GM19023 (cell line): ENCODE results near the gene BSDC1.
"Not testable (repeated sequence)": the region's sequence is repeated elsewhere in the genome, so short reads cannot be mapped to it uniquely, and the experiment has no call there.

Experiments
- ATAC-seq: cut with Tn5 transposase; IDR thresholded peaks from one replicate; pipeline ENCODE4 v1.9.1; 2021; ENCODE audit warnings: mild to moderate bottlenecking, moderate library complexity; ENCODE audit not compliant: unreplicated experiment

BSDC1 gene, protein sequence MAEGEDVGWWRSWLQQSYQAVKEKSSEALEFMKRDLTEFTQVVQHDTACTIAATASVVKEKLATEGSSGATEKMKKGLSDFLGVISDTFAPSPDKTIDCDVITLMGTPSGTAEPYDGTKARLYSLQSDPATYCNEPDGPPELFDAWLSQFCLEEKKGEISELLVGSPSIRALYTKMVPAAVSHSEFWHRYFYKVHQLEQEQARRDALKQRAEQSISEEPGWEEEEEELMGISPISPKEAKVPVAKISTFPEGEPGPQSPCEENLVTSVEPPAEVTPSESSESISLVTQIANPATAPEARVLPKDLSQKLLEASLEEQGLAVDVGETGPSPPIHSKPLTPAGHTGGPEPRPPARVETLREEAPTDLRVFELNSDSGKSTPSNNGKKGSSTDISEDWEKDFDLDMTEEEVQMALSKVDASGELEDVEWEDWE

DNA sequence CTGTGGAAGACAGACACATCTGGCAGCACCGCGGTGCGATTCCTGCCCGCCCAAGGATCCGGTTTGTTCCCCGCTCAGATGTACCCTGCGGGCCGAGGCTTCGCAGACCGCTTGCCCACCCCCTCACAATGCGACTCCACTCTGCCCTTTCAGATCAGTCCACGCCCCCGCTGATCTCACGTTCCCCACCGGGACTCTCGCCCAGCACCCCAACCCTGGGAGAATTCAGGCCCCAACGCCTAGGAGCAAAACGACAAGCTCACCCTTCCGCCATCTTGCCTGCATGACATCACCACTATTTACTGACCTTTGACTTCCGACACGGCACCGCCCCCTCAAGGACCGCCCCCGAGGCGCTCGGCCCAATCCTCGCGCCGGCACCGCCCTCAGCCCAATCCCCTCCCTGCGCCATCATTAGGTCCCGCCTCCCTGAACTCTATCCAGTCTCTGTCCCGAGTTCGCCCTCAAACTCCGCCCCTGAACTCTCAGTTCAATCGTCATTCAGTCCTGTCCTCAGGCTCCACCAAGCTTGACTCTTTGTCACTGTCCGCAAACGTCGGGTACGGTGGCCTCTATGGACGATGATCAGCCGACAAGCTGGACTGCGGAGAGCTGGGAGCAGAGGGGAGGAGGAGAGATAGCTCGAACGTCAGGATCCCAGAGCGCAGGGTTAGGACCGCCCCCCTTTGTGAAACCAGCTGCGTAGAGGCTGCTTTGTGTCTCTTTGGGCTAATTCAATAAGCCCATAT lies at the start of gene BSDC1:
BSDC1 (minus strand) TSS at position 301 of the 749 bp plus-strand sequence; CDS start at position 274, 27 bp downstream.
- ATAC-seq, result peak; percentile 95

DNA sequence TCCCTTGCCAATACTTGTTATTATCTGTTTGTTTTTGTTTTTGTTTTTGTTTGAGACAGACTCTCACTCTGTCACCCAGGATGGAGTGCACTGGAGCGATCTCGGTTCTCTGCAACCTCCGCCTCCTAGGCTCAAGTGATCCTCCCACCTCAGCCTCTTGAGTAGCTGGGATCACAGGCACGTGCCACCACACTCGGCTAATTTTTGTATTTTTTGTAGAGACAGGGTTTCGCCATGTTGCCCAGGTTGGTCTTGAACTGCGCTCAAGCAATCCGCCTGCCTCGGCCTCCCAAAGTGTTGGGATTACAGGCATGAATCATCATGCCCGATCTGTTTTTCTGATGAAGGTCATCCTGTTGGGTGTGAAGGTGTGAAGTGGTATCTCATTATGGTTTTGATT lies 47.2 kb upstream of the BSDC1 start:
- not testable (repeated sequence) for ATAC-seq

DNA sequence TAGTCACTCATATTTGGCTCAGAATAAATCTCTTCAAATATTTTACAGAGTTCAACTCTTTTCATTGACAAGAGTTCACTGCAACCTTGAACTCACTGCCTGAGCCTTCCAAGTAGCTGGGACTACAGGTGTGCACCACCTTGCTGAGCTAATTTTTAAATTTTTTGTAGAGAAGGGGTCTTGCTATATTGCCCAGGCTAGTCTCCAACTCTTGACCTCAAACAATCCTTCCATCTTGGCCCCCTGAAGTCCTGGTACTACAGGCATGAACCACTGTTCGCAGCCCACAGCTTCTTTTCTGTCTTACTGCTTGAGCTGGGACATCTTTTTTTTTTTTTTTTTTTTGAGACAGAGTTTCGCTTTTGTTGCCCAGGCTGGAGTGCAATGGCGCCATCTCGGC lies 44.5 kb upstream of the BSDC1 start:
- not testable (repeated sequence) for ATAC-seq

DNA sequence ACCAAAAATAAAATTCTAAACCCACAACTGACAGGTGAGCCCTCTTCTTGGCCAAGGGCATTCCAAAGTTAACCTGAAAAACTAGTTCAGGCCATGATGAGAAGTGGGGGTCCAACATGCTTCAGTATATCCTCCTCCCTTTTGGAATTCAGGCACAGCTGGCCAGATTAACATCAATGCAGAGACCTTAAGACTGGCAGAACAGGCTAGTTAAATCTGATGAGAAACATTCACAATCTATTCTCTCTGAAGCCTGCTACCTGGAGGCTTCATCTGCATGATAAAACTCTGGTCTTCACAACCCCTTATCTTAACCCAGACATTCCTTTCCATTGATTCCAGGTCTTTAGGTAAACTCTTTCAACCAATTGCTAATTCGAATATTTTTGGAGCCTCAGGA lies 43.9 kb upstream of the BSDC1 start:
- no peak for ATAC-seq

DNA sequence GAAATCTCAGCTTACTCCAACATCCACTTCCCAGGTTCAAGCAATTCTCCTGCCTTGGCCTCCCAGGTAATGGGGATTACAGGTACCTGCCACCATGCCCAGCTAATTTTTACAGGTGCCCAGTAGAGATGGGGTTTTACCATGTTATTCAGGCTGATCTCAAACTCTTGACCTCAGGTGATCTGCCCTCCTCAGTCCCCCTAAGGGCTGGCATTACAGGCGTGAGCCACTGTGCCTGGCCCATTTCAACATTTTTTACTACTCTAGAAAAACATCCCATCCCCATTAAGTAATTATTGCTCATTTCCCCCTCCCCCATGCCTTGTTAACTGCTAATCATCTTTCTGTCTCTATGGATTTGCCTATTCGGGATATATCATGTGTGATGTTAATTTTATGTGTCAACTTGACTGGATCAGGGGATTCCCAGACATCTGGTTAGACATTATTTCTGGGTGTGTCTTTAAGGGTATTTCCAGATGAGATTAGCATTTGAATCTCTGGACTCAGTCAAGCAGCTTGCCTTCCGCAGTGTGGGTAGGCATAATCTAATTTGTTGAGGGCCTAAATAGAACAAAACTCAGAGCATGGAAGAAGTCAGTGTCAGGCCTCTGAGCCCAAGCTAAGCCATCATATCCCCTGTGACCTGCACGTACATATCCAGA lies 37.6 kb upstream of the BSDC1 start:
- peak; percentile 50 for ATAC-seq

DNA sequence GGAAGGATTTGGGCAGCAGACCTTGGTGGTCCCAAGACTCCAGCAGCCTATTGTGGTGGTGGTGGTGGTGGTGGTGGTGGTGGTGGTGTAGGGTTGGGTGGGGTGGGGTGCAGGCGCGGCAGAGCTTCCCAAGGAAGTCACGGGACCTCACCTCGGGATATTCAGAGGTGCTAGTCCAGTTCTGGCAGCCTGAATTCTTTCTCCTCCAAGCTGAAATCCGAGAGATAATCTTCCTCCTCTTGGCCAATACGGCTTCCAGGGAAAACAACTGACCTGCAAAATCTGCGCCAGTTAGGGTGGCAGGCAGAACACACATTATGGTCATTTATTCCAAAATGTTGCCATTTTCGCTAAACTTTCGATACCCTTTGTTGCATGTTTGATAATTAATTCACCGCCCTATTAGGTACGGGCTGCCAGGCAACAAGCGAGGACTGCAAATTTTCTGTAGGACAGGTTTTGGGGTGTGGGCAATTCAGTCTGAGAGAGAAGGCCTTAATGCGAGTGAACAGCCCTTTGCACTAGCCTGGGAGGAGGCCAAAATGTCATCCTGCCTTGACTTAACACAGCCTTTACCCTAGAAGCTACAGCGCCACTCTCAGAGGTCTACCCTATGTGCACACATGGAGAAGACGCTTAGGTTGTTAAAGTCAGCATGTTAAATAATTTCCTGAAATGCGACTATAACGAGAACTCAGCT lies 33.2 kb upstream of the BSDC1 start:
- no peak for ATAC-seq

DNA sequence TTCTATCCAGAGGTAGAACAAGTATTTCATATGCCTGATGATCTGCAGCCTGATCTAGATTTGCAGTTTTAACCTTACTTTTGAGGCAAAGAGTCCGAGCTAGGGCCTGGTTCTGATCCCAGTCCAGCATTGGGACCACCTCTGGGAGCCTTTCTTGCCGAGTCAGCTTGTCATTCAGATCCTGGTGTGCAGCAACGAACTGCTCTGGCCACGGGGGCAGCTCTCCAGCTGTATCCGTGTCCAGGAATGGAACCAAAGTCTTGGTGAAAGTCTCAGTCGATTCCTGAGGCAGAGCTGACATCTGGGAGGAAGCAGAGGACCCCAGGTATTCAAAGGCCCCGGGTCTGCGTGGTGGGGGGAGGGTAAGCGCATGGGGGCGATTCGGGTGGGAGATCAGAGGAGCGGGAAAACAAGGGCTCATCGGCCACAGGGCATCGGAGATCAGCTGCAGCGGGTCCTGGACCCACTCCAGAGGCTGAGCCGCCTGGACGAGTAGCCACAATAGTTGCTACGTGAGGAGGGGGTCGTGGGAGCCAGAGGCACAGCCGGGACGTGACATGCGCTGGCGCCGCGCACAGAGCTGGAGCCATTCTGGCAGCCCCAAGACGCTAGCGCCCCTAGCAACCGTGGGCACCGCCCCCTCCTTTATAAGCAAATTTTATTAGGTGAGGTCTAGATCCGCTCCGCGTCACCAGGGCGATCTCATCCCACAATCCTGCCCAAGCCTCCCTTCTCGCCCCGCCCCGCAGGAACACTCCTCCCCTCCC lies 32.4 kb upstream of the BSDC1 start:
- ATAC-seq, result no peak

DNA sequence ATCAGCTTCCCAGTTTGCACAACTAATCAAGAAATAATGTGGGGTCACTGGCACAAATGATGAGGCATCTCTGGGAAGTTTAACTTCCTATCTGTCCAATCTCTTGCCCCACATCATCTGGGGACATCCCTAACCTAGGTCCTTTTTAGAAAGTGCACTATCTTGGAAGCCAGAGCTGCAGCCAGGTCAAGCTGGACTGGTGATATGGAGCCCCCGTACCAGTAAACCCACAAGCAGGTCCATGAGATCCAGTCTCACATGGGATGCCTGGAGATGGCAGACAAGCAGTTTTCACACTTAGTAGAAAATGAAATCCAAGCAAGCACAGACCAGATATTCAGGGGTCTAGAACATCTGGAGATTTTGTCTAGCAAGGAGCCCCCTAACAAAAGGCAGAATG lies 27.5 kb upstream of the BSDC1 start:
- no peak for ATAC-seq

DNA sequence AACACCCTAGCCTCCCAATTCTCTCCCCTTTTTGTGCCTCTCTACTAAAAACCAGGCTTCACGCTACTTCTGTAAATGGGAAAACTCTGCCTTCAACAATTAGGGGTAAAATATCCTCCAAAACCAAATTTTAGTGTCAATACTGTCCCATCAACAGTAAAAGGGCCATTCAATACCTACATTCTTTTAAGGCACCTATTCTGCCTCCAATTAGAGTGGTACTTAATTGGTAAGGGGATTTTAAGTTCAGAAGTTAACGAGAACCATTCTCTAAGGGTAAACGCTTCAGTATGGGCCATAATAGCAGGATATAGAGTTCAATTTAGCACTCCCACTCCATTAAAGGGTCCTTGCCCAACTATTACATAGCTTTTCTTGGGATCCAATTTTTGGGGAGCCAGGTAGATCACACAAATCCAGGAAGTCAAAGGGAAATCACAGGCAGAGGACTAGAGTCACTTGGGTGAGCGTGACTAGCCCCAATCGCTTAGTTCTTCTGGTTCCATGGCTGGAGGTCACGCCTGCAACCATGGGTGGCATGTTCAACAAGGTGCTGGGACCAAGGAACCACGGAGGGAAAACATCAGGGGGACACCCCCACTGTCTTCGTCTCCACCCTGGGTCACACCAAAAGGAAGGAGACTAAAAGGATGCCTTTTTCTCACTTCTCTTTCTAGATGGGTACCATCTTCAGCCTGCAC lies 20.1 kb upstream of the BSDC1 start:
- ATAC-seq, result no peak

DNA sequence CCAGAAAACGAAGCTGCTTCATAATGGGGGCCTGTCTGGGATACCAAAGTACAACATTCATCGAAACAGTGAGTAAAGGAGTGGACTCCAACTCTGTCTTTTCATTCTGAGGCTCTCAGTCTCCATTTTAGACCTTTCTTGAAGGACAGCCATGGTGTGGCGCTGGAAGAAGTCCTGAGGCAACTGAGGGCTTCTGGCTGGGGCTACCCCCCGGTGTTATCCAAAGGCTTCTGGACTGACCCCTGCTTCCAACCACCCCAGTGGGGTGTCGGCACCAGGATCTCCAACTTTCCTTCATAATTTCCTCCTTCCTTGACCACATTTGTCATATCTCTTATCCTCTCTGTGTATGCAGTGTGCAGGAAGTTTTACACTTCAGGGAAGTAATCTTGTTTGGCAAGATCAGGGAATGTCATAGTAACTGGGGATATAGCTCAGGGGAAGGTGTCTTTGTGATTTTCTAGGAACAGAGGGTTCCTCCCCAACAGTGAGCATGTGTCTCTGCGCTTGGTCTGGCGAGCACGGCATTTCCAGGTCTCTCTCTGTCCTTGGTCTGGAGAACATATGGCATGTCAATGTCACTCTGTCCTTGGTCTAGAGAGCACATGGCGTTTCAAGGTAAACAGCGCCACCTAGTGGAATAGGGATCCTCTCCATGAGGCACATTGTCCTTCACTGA lies 19.4 kb upstream of the BSDC1 start:
- no peak for ATAC-seq

DNA sequence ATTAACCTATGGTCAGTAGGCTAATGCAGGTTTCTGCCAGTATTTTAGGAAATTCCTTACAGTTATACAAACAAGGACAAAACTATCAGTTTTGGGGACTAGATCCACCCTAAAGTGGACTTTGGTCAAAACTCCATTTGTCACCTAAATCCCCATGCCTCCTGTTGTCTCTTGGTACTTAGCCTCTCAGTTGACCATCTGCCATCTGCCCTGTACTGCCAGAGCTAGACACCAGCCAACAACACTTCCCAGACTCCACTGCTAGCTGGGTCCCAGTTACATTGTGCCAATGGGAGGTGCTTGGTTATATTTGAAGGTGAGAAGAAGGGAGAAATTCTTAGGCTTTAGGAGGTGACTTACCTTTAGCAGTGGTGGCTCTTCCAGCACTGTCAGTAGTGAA lies 17.0 kb upstream of the BSDC1 start:
- ATAC-seq, result no peak

DNA sequence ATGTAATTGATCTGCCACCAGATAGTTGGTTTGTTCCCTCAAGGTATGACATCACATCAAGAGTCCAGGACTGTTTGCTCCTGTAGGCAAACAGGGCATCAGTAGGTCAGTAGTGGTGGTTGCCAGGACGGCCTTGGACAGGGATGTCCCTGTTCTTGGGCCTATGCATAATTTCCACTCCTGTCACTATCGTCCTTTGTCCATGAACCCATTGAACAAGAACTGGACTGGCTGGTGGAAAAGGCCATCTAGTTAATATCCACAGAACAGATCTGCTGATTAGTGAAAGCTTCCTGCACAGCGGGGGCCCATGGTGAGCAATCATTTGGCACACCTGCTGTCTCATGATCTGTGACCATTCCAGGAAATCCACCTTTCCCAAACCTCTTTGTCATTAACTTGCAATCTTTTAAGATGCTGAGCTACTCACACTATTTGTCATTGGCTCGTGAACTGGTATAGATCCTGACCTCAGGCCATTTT lies 12.4 kb upstream of the BSDC1 start:
- no peak for ATAC-seq

DNA sequence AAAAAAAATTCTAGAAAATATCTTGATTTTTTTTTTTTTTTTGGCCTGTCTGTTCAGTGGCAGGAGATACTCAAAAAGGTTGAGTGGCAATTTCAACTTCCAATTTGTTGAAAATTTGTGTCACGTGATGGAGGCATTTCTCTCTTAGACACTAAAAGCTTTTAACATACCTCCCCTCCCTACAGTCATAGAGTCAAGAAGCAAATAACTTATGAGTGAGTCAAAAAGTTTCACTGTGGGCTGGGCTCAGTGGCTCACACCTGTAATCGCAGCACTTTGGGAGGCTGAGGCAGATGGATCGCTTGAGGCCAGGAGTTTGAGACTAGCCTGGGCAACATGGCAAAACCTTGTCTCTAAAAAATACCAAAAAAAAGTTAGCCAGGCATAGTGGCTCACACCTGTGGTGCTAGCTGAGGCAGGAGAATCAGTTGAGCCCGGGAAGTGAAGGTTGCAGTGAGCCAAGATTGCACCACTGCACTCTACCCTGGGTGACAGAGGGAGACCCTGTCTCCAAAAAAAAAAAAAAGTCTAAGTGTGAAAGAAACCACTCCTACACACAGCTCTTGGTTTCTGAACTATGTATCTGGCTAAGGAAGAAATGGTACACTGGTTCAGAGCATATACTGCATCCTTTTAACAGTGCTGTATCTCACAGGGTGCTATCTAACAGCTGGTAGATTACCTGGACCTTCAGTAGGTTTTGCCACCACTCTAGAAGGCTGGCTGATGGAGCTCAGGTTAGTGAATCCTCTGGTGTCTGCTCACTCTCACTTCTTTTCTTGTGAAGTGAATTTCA lies 11.6 kb upstream of the BSDC1 start:
- ATAC-seq, result no peak

DNA sequence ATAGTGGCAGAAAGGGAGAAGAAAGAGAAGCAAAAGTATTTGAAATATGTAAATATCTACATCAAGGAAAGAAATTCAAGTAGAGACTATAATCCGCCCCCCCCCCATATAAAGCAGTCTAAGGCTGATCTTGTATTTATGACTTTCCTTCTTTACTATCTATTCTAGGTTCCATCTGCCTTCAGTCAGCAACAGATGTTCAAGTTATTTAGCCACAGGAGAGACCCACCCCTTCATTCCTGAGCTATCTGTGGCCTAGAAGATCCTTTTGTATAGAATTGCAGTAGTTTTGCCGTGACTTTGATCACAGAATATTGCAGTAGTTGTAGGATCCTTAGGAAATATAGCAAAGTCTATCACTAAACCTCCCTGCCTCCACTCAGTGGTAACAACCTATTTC lies 10.7 kb upstream of the BSDC1 start:
- ATAC-seq, result no peak

DNA sequence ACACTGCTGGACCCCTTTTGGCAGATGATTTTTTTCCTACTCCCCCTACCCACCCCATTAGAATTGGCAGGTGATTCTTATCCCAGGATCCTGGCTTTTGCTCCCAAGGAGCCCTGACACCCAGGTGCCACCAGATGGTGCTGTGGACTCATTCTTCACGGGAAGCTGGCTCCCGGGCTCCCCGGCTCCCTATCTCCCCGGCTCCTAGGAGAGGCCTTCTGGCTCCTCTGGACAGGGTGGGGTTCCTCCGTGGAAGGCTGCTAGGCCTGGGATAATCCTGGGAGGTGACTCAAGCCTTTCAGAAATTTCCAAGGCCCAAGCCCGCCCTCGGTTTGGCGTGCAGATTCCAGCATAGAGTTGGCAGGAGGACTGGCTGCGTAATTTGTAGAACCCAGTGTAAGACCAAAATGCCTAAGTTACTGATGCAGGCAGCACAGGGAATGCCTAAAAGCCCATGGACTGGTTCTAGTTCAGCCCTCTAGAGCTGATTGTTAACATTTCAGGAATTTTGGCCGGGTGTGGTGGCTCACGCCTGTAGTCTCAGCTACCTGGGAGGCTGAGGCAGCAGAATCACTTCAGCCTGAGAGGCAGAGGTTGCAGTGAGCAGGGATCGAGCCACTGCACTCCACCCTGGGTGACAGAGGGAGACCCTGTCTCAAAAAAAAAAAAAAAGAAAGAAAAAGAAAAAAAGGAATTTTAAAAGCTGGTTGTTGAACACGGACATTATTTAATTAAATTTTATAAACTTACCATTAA lies 6.8 kb upstream of the BSDC1 start:
- no peak for ATAC-seq

DNA sequence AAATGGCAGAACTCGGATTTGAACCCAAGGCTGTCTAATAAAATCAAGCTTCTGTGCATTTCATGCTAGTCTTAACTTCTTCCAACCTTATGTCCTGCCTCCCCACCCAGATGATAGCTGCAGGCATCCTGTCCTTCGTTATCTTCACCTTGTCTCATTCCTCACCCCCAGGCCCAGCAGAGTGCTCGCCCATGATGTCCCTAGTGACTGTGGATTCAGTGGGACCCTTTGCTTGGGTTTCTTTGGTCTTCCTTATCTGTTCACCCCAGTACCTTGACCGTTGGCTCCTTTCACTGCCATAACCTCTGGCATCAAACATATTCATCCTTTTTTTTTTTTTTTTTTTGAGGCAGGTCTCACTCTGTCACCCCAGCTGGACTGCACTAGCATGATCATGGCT lies 5.6 kb upstream of the BSDC1 start:
- no peak for ATAC-seq

DNA sequence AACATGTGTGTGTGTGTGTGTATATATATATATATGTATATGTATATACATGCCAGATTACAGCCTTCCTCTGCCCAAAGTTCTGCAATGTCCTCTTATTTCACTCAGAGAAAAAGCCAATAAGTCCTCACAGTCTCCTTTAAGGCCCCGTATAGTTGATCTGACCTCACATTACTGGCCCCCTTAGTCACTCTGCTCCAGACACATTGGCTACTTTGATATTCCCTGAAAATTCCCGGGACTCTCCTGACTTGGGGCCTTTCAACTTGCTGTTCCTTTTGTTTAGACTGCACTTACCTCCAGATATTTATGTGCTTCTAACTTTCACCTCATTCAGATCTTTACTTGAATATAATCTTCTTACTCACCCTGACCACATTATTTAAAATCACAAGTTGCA lies 4.2 kb upstream of the BSDC1 start:
- ATAC-seq, result no peak
